SK-N-MC (cell line): Measurements from ENCODE around the gene ANGPTL1.
A peak's percentile ranks its signal among the peaks of the same experiment; 100 is the strongest.
"Not testable (repeated sequence)": the region's sequence is repeated elsewhere in the genome, so short reads cannot be mapped to it uniquely, and the experiment has no call there.

Experiments
- DNase-seq: peaks from one replicate; pipeline ENCODE4 v3.0.0-alpha.2; 2011; ENCODE audit warnings: low read depth, low spot score
- H3K27ac ChIP-seq: fragments of 200-600 bp; sonication (generic); 2 replicates; pipeline ENCODE4 v1.5.1; 2016; ENCODE audit warnings: mixed run types
- H3K36me3 ChIP-seq: fragments of 200-600 bp; sonication (generic); 2 replicates; pipeline ENCODE4 v1.6.1; 2017; ENCODE audit warnings: antibody characterized with exemption, low read length, mixed read lengths; ENCODE audit not compliant: insufficient read depth
- H3K4me3 ChIP-seq: fragments of 200-600 bp; sonication (generic); 2 replicates; pipeline ENCODE4 v1.5.1; 2016
- H3K9ac ChIP-seq: fragments of 200-600 bp; sonication (generic); 2 replicates; pipeline ENCODE4 v1.8.0; 2017; ENCODE audit warnings: mixed run types, mixed read lengths; ENCODE audit not compliant: insufficient read length
- H3K9me3 ChIP-seq: fragments of 200-600 bp; sonication (generic); 2 replicates; pipeline ENCODE4 v1.6.1; 2017; ENCODE audit warnings: low read depth, mild to moderate bottlenecking, antibody characterized with exemption, low read length, moderate library complexity, mixed read lengths
- EZH2 ChIP-seq: fragments of 200-600 bp; sonication (generic); IDR thresholded peaks from one replicate; pipeline ENCODE4 v1.6.1; 2017; ENCODE audit warnings: antibody characterized with exemption
- FOXP2 ChIP-seq: optimal IDR thresholded peaks from 2 replicates; pipeline ENCODE3; 2011; ENCODE audit warnings: mild to moderate bottlenecking, moderate library complexity; ENCODE audit not compliant: insufficient read depth; ENCODE audit errors: extremely low read length, control extremely low read depth
- POLR2AphosphoS5 ChIP-seq: IDR thresholded peaks from 2 replicates; pipeline ENCODE4 v1.6.1; 2012; ENCODE audit warnings: mild to moderate bottlenecking, low read depth, low read length, borderline replicate concordance

ANGPTL1 gene

DNA sequence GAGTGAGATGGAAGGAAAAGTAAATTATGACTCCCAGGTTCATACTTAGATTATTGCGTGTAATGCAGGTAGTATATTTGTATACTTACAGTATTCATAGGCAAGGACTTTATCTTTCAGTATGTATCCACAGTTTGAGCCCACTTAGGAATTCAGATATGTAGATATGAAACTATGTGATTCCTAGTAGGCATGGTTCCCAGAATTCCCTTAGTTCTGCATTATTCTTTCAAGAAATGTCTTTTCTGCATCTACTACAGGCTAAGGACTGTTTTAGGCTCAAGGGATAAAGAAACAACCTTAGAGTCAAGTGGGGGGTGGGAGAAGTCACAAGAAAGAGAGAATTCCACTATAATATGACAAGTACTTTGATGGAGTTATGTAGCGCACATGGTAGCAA lies 13.8 kb downstream of the ANGPTL1 start:
- DNase-seq = no peak
- H3K9ac ChIP-seq = no peak overlapping the region
- H3K9me3 ChIP-seq = no peaks in the 10 kb centered on the region
- TF ChIP-seq FOXP2 (no peak), EZH2 (no peak)
- no peak overlapping the region for H3K4me3 ChIP-seq
- peak overlapping the region; percentile 82 for H3K27ac ChIP-seq
- no peaks in the 10 kb centered on the region for H3K36me3 ChIP-seq

DNA sequence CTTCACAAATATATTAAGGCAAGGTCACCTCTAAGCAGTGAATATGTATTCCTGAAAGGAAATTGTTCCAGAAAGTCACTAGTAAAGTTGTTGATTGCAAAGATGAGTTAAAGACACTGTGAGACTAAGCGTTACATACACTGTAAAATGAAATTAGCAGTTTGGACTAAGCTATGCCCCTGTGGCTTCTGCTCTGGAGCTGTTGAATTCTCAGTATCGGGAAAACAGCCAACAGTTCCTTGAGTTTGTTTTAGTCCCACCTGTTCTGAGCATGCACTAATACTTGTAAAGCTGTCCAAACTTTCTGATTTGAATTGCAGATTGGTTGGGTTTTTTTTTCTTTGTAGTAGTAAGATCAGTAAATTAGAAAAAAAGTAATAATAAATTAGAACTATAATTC lies 21.0 kb downstream of the ANGPTL1 start:
- Histone ChIP-seq H3K9ac (no peak overlapping the region), H3K36me3 (no peaks in the 10 kb centered on the region), H3K9me3 (no peaks in the 10 kb centered on the region), H3K27ac (no peak overlapping the region), H3K4me3 (no peak overlapping the region)
- no peak for TF ChIP-seq FOXP2
- TF ChIP-seq POLR2AphosphoS5 = no peak
- TF ChIP-seq EZH2 = no peak
- no peak for DNase-seq

DNA sequence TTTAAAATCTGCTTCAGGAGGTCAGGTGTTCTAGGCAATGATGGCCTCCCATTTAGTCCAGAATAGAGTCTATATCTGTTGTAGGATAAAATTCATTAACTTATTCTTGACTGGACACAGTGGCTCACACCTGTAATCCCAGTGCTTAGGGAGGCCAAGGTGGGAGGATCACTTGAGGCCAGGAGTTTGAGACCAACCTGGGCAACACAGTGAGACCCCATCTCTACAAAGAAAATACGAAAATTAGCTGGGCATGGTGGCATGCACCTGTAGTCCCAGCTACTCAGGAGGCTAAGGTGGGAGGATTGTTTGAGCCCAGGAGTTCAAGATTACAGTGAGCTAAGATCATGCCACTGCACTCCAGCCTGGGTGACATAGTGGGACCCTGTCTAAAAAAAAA lies 23.0 kb downstream of the ANGPTL1 start:
- H3K4me3 ChIP-seq, DNase-seq, H3K27ac ChIP-seq, H3K36me3 ChIP-seq, H3K9me3 ChIP-seq, H3K9ac ChIP-seq: not testable (repeated sequence)

DNA sequence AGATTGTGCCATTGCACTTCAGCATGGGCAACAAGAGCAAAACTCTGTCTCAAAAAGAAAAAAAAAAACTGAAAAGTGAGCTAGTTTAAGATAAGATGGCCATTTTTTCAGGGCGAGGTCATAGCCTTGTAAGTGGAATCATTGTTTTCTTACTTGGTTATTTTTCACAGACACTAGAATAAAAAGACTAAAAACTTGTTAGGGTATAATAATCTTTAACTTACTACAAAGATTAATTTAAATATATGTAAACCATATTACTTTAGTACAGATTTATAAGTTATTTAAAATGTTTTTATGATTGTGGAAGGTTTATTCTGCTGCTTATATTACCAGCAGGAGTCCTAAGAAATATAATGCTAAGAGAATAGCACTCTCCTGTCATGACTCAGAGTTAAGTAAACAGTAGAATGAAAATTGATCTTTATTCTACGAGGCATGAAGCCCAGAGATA lies 23.5 kb downstream of the ANGPTL1 start:
- Histone ChIP-seq H3K36me3 (no peaks in the 10 kb centered on the region), H3K4me3 (no peak overlapping the region), H3K9me3 (no peaks in the 10 kb centered on the region), H3K27ac (no peak overlapping the region), H3K9ac (no peak overlapping the region)
- DNase-seq = no peak
- TF ChIP-seq EZH2 (no peak), POLR2AphosphoS5 (no peak), FOXP2 (no peak)

DNA sequence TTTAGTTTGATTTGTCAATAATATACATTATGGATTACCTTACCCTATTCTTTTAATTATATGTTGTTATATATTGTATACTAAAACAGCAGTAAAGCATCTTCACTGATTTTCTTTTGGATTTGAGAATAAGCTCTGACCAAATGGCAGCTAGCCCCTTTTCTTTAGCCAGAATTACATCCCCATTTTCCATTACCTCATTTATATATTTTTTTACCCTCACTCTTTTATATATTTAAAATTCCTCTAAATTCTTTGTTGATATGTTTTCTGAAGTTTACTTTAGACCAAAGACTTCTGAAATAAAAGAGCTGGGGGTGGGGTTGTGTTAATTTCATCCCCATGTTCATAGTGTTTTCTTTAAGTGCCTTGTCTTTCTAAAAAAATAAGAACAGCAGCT lies 24.6 kb downstream of the ANGPTL1 start:
- TF ChIP-seq FOXP2 (no peak), EZH2 (no peak), POLR2AphosphoS5 (no peak)
- no peaks in the 10 kb centered on the region for H3K9me3 ChIP-seq
- no peak overlapping the region for H3K27ac ChIP-seq
- no peak overlapping the region for H3K4me3 ChIP-seq
- no peak for DNase-seq
- no peaks in the 10 kb centered on the region for H3K36me3 ChIP-seq
- H3K9ac ChIP-seq = no peak overlapping the region

DNA sequence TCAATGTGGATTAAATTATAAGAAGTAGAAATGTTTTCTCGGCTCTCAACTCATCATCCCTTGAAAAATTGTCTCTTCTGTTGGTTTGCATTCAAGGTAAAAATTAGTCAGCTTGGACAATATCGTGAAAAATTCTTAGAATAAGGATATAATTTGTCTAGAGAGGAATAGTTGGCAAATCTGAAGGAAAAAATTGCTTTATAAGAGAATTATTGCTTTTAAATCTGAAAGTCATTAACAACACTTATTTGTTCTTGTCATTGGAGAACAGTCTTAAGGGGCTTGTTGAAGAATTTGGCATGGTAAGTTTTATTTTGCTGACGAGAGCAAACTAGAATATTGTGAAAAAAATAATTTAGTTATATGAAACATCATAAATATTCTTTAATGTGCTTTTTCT lies 26.4 kb downstream of the ANGPTL1 start:
- no peaks in the 10 kb centered on the region for H3K9me3 ChIP-seq
- H3K9ac ChIP-seq = no peak overlapping the region
- TF ChIP-seq FOXP2 = no peak
- no peak overlapping the region for H3K4me3 ChIP-seq
- no peaks in the 10 kb centered on the region for H3K36me3 ChIP-seq
- H3K27ac ChIP-seq = no peak overlapping the region
- no peak for DNase-seq

DNA sequence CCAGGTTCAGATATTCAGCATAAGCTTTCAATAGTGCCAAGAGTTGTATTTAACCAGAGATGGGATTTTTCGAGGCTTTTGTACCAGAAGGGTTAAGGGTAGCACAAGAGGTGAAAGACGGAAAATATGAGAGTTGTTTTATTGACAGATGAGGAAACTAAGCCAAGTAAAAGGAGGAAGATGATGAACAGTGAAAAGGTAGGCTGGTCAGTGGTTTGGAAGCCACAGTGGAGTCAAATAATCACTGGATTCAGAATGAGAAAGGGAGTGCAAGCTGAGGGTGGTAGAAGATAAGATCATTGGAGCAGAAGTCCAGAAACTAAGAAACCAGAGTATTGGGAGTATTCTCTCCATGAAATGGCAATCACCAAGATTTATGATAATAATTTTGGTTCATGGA lies 45.7 kb downstream of the ANGPTL1 start:
- no peaks in the 10 kb centered on the region for H3K9me3 ChIP-seq
- TF ChIP-seq POLR2AphosphoS5 (no peak), FOXP2 (no peak), EZH2 (no peak)
- no peak overlapping the region for H3K4me3 ChIP-seq
- H3K27ac ChIP-seq = no peak overlapping the region
- DNase-seq = no peak
- no peak overlapping the region for H3K9ac ChIP-seq
- no peaks in the 10 kb centered on the region for H3K36me3 ChIP-seq

DNA sequence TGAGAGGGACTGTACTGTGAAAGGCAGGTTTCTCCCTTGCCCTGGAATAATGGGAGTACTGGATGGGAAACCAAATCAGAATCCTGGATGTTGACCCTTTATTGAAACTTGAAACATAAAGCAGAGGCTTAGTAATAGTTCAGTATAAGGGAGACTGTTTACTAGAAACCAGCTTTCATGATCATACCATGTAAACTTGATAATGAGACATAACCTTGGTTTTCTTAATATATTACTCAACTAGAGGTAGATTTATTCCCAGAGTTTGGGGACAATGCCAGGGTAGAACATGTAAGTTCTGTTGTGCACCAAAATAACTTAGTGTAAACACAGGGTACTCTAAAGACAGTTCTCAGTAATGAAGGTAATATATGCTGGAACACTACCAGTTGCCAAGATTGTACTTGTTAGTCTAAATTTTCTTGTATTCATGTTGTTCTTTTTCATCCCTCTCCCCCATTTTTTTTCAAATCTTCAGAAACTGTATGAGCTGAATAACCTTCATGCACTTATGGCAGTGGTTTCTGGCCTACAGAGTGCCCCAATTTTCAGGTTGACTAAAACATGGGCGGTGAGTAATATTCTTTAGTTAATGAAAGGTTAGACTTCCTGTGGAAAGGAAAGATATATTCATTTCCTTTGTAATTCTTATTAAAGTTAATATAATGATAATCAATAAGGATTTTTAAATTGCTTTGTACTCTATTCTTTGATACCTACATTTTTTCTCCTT lies 49.6 kb downstream of the ANGPTL1 start:
- Histone ChIP-seq H3K9ac (no peak overlapping the region), H3K27ac (no peak overlapping the region), H3K36me3 (no peaks in the 10 kb centered on the region), H3K9me3 (no peaks in the 10 kb centered on the region), H3K4me3 (no peak overlapping the region)
- TF ChIP-seq FOXP2 (no peak), POLR2AphosphoS5 (no peak), EZH2 (no peak)
- no peak for DNase-seq

DNA sequence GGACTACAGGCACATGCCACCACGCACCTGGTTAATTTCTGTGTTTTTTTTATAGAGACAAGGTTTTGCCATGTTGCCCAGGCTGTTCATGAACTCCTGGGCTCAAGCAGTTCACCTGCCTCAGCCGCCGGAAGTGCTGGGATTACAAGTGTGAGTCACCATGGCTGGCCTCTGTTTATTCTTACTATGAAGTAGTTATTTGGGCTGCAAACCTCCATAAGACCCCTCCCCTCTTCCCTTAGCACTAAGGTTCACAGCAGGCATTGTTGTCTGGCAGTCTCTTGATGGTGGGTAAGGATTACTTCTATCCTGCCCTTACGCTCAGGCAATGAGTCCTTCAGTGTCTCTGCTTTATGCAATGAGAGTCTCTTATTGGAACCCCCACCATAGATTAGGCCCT lies 51.8 kb downstream of the ANGPTL1 start:
- Histone ChIP-seq H3K36me3 (0 out of 2 replicates have a peak, but pooled peaks cover 3% of the 10 kb centered on the region), H3K27ac (no peak overlapping the region), H3K4me3 (no peak overlapping the region), H3K9me3 (no peaks in the 10 kb centered on the region), H3K9ac (no peak overlapping the region)
- TF ChIP-seq EZH2 (no peak), POLR2AphosphoS5 (no peak), FOXP2 (no peak)
- no peak for DNase-seq
